Measurements from ENCODE around the gene YY1AP1.
"Not testable (repeated sequence)": the region's sequence is repeated elsewhere in the genome, so short reads cannot be mapped to it uniquely, and the experiment has no call there.

YY1AP1 gene

GRCh38 chr1:155671750-155672149 lies 16.8 kb downstream of the YY1AP1 start:
- Histone ChIP-seq H3K79me2 (ENCODE audit: low read length) (no peaks in the 10 kb centered on the region), H3K27me3 (ENCODE audit: low read depth, low read length) (no peaks in the 10 kb centered on the region), H3K9me3 (ENCODE audit: insufficient read depth, low read length) (no peaks in the 10 kb centered on the region), H3K27ac (ENCODE audit: low read length) (no peak overlapping the region), H3K36me3 (replicated peaks; ENCODE audit: low read depth, low read length) (peaks cover 62% of the 10 kb centered on the region), H3K4me2 (ENCODE audit: low read length) (no peak overlapping the region), H3K4me1 (ENCODE audit: low read length) (no peaks in the 10 kb centered on the region), H2AFZ (ENCODE audit: low read depth, low read length) (no peak overlapping the region), H3K4me3 (ENCODE audit: low read length) (no peak overlapping the region), H4K20me1 (ENCODE audit: insufficient read depth, low read length) (no peaks in the 10 kb centered on the region; the same call in 1 of the 2 replicates), H3K9ac (ENCODE audit: low read length) (no peak overlapping the region)
- no peak for TF ChIP-seq EZH2phosphoT487 (IDR thresholded peaks at IDR 0.05; ENCODE audit: low read depth)
- no peak for TF ChIP-seq CTCF (IDR thresholded peaks at IDR 0.05; ENCODE audit: low read depth, low read length)

GRCh38 chr1:155669233-155670162 lies 19.1 kb downstream of the YY1AP1 start:
- TF ChIP-seq CTCF (IDR thresholded peaks at IDR 0.05; ENCODE audit: low read depth, low read length) (no peak), EZH2phosphoT487 (IDR thresholded peaks at IDR 0.05; ENCODE audit: low read depth) (no peak)
- no peak overlapping the region for H3K4me2 ChIP-seq (ENCODE audit: low read length)
- peaks cover 58% of the 10 kb centered on the region for H3K36me3 ChIP-seq (replicated peaks; ENCODE audit: low read depth, low read length)
- H3K4me3 ChIP-seq (ENCODE audit: low read length): no peak overlapping the region
- no peaks in the 10 kb centered on the region for H3K4me1 ChIP-seq (ENCODE audit: low read length)
- H3K9me3 ChIP-seq (ENCODE audit: insufficient read depth, low read length): no peaks in the 10 kb centered on the region
- H2AFZ ChIP-seq (ENCODE audit: low read depth, low read length): no peak overlapping the region
- no peaks in the 10 kb centered on the region for H3K27me3 ChIP-seq (ENCODE audit: low read depth, low read length)
- no peaks in the 10 kb centered on the region for H3K79me2 ChIP-seq (ENCODE audit: low read length)
- no peak overlapping the region for H3K27ac ChIP-seq (ENCODE audit: low read length)
- H4K20me1 ChIP-seq (ENCODE audit: insufficient read depth, low read length): no peaks in the 10 kb centered on the region; the same call in 1 of the 2 replicates
- H3K9ac ChIP-seq (ENCODE audit: low read length): no peak overlapping the region

GRCh38 chr1:155661239-155661638 lies 27.3 kb downstream of the YY1AP1 start:
- not testable (repeated sequence) for H3K79me2 ChIP-seq (ENCODE audit: low read length); H3K4me2 ChIP-seq (ENCODE audit: low read length); H3K9ac ChIP-seq (ENCODE audit: low read length); H3K27me3 ChIP-seq (ENCODE audit: low read depth, low read length); H2AFZ ChIP-seq (ENCODE audit: low read depth, low read length); H4K20me1 ChIP-seq (ENCODE audit: insufficient read depth, low read length); H3K27ac ChIP-seq (ENCODE audit: low read length); H3K9me3 ChIP-seq (ENCODE audit: insufficient read depth, low read length); H3K4me1 ChIP-seq (ENCODE audit: low read length); H3K4me3 ChIP-seq (ENCODE audit: low read length)
- peaks cover 61% of the 10 kb centered on the region for H3K36me3 ChIP-seq (replicated peaks; ENCODE audit: low read depth, low read length)

GRCh38 chr1:155657463-155657862 lies 31.1 kb downstream of the YY1AP1 start:
- no peak overlapping the region for H2AFZ ChIP-seq (ENCODE audit: low read depth, low read length)
- no peaks in the 10 kb centered on the region for H3K9me3 ChIP-seq (ENCODE audit: insufficient read depth, low read length)
- peaks cover 36% of the 10 kb centered on the region for H3K36me3 ChIP-seq (replicated peaks; ENCODE audit: low read depth, low read length)
- H3K9ac ChIP-seq (ENCODE audit: low read length): no peak overlapping the region
- no peak overlapping the region for H3K27ac ChIP-seq (ENCODE audit: low read length)
- no peaks in the 10 kb centered on the region for H3K79me2 ChIP-seq (ENCODE audit: low read length)
- no peaks in the 10 kb centered on the region for H3K27me3 ChIP-seq (ENCODE audit: low read depth, low read length)
- no peak overlapping the region for H3K4me2 ChIP-seq (ENCODE audit: low read length)
- H3K4me1 ChIP-seq (ENCODE audit: low read length): no peaks in the 10 kb centered on the region
- no peaks in the 10 kb centered on the region for H4K20me1 ChIP-seq (ENCODE audit: insufficient read depth, low read length)
- TF ChIP-seq EZH2phosphoT487 (IDR thresholded peaks at IDR 0.05; ENCODE audit: low read depth): no peak
- H3K4me3 ChIP-seq (ENCODE audit: low read length): no peak overlapping the region

GRCh38 chr1:155652951-155653350 lies 35.6 kb downstream of the YY1AP1 start:
- no peak overlapping the region for H3K4me2 ChIP-seq (ENCODE audit: low read length)
- H2AFZ ChIP-seq (ENCODE audit: low read depth, low read length): no peak overlapping the region
- H3K4me3 ChIP-seq (ENCODE audit: low read length): no peak overlapping the region
- TF ChIP-seq EZH2phosphoT487 (IDR thresholded peaks at IDR 0.05; ENCODE audit: low read depth) (no peak), CTCF (IDR thresholded peaks at IDR 0.05; ENCODE audit: low read depth, low read length) (no peak)
- H3K9ac ChIP-seq (ENCODE audit: low read length): no peak overlapping the region
- H3K79me2 ChIP-seq (ENCODE audit: low read length): no peaks in the 10 kb centered on the region
- H3K9me3 ChIP-seq (ENCODE audit: insufficient read depth, low read length): no peaks in the 10 kb centered on the region
- H4K20me1 ChIP-seq (ENCODE audit: insufficient read depth, low read length): no peaks in the 10 kb centered on the region
- H3K27ac ChIP-seq (ENCODE audit: low read length): no peak overlapping the region
- H3K4me1 ChIP-seq (ENCODE audit: low read length): peaks cover 9% of the 10 kb centered on the region
- peaks cover 16% of the 10 kb centered on the region for H3K36me3 ChIP-seq (replicated peaks; ENCODE audit: low read depth, low read length)
- no peaks in the 10 kb centered on the region for H3K27me3 ChIP-seq (ENCODE audit: low read depth, low read length)
